ENCODE results near the gene TESK2. TPM values are rescaled to one million over a fixed set of nuclear protein-coding genes. Genes with fewer than 3 reads are reported as not detected.

The TESK2 gene
- total RNA-seq, 1 donor: 2.2 TPM

- DNase-seq (ENCODE audit: low read depth): no peak
- no peak overlapping the region for H3K4me3 ChIP-seq (ENCODE audit: low read depth, low read length)
- TF ChIP-seq, protein P1, sequence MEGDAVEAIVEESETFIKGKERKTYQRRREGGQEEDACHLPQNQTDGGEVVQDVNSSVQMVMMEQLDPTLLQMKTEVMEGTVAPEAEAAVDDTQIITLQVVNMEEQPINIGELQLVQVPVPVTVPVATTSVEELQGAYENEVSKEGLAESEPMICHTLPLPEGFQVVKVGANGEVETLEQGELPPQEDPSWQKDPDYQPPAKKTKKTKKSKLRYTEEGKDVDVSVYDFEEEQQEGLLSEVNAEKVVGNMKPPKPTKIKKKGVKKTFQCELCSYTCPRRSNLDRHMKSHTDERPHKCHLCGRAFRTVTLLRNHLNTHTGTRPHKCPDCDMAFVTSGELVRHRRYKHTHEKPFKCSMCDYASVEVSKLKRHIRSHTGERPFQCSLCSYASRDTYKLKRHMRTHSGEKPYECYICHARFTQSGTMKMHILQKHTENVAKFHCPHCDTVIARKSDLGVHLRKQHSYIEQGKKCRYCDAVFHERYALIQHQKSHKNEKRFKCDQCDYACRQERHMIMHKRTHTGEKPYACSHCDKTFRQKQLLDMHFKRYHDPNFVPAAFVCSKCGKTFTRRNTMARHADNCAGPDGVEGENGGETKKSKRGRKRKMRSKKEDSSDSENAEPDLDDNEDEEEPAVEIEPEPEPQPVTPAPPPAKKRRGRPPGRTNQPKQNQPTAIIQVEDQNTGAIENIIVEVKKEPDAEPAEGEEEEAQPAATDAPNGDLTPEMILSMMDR (IDR thresholded peaks at IDR 0.05; ENCODE audit: insufficient read depth, low read depth, low read length): no peak
Observed at GRCh38 chr1:45356186-45356585, 134.8 kb downstream of the TESK2 start.

GRCh38 chr1:45355683-45356082 is 135.3 kb downstream of the TESK2 start:
- no peak overlapping the region for H3K4me3 ChIP-seq (ENCODE audit: low read depth, low read length)
- DNase-seq (ENCODE audit: low read depth): no peak
- TF ChIP-seq, protein P1 (IDR thresholded peaks at IDR 0.05; ENCODE audit: insufficient read depth, low read depth, low read length): no peak

DNA sequence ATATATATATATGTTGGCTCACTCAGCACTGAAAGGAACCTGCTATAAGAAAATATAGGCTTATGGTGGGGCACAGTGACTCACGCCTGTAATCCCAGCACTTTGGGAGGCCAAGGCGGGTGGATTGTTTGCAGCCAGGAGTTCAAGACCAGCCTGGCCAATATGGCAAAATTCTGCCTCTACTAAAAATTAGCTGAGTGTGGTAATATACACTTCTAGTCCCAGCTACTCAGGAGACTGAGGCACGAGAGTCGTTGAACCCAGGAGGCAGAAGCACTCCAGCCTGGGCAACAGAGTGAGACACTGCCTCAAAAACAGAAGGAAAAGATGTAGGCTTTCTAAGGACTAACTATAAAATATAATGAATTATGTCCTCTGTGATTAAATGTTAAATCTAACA is 136.1 kb downstream of the TESK2 start:
- DNase-seq (ENCODE audit: low read depth): no peak
- no peak overlapping the region for H3K4me3 ChIP-seq (ENCODE audit: low read depth, low read length)
- TF ChIP-seq, protein P1 (IDR thresholded peaks at IDR 0.05; ENCODE audit: insufficient read depth, low read depth, low read length): no peak

DNA sequence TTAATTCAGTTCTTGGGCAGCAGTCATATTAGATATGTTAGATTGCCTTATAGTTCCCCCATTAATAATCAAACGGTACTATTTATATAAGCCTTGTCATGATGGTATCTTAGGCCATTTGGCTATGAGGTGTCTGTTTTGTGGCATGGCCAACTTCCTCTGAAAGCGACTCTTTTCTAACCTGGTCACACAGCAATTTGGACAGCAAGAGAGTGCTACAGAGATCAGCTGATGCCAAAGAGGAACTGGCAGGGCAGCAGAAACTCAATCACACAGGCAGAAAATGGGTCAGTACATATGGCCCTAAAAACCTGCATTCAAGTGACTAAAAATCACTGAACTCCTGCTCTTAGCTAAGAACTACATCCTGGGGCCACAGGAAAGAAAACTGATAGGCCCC is 137.3 kb downstream of the TESK2 start:
- no peak overlapping the region for H3K4me3 ChIP-seq (ENCODE audit: low read depth, low read length)
- TF ChIP-seq, protein P1 (IDR thresholded peaks at IDR 0.05; ENCODE audit: insufficient read depth, low read depth, low read length): no peak
- no peak for DNase-seq (ENCODE audit: low read depth)

DNA sequence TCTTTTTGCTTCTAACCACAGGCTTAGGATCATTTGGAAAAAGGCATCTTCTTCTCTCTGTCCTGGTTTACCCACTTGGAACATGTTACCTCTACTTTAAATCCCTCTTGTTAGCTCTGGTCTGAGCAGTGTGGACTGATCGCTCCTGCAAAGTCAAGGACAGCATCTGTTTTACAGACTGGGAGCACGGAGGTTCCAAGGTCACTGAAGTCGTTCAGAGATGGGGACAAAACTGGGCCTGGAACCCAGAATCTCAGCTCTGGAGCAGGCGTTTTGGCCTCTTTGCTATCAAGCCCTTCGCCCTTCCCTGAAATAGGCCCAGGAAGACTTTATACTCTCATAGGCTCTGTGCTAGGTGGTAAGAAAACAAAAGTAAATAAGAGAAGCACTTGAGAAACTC is 139.5 kb downstream of the TESK2 start:
- DNase-seq (ENCODE audit: low read depth): no peak
- TF ChIP-seq, protein P1 (IDR thresholded peaks at IDR 0.05; ENCODE audit: insufficient read depth, low read depth, low read length): no peak
- H3K4me3 ChIP-seq (ENCODE audit: low read depth, low read length): no peak overlapping the region

GRCh38 chr1:45348966-45349677 is 141.8 kb downstream of the TESK2 start:
- no peak for DNase-seq (ENCODE audit: low read depth)
- no peak overlapping the region for H3K4me3 ChIP-seq (ENCODE audit: low read depth, low read length)
- TF ChIP-seq, protein P1 (IDR thresholded peaks at IDR 0.05; ENCODE audit: insufficient read depth, low read depth, low read length): no peak

DNA sequence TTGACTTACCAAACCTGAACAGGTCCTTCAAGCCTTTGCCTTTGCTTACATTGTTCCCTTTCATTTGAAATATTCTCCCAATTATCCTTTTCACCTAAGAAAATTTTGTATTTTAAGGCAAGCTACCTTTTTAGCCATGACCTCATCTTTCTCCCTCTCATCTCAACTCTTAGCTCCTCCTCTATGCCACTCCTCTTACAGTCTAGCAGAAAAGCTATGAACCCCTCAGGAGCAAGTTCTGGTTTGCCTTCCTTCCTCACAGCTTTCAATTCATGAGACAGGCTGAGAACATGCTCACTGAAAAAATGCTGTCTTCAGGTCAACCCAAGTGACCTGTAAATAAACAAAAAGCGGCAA is 142.4 kb downstream of the TESK2 start:
- DNase-seq (ENCODE audit: low read depth): peak; percentile 39
- TF ChIP-seq, protein P1 (IDR thresholded peaks at IDR 0.05; ENCODE audit: insufficient read depth, low read depth, low read length): no peak
- no peak overlapping the region for H3K4me3 ChIP-seq (ENCODE audit: low read depth, low read length)
